Breast epithelium (tissue), 3 donors: Measurements from ENCODE around the gene ZFYVE9.

Source experiments
- POLR2A ChIP-seq: fragments of 450-650 bp; IDR thresholded peaks from one replicate; pipeline ENCODE4 v1.6.1; 2016; ENCODE audit warnings: antibody characterized with exemption, mild to moderate bottlenecking, moderate library complexity
- TF ChIP-seq, protein P1 (sequence below), 3 donors: fragments of 450-650 bp; IDR thresholded peaks; one replicate each; pipeline ENCODE4 v1.5.1; 2016 to 2017; ENCODE audit warnings: antibody characterized with exemption in 3 of 3, mild to moderate bottlenecking in 3 of 3, moderate library complexity in 3 of 3

DNA sequence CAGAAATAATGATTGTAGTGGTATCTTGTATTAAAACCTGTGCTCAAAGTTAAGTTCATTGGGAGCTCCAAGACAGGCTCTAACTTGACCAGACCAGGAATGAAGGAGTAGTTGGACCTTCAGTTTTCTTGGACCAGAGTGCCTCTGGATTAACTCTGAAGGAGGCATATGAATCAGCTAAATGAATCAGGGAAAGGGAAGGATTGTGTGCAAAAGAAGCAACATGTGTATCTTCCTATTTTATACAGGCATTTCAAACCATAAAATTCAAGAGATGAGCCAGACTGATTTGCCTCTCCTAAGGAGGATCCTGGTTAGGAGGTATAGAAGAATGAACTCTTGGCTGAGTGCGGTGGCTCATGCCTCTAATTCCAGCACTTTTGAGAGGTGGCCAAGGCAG is 152.7 kb downstream of the ZFYVE9 start:
- TF ChIP-seq, protein P1, sequence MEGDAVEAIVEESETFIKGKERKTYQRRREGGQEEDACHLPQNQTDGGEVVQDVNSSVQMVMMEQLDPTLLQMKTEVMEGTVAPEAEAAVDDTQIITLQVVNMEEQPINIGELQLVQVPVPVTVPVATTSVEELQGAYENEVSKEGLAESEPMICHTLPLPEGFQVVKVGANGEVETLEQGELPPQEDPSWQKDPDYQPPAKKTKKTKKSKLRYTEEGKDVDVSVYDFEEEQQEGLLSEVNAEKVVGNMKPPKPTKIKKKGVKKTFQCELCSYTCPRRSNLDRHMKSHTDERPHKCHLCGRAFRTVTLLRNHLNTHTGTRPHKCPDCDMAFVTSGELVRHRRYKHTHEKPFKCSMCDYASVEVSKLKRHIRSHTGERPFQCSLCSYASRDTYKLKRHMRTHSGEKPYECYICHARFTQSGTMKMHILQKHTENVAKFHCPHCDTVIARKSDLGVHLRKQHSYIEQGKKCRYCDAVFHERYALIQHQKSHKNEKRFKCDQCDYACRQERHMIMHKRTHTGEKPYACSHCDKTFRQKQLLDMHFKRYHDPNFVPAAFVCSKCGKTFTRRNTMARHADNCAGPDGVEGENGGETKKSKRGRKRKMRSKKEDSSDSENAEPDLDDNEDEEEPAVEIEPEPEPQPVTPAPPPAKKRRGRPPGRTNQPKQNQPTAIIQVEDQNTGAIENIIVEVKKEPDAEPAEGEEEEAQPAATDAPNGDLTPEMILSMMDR (IDR thresholded peaks at IDR 0.05), result no peak
- TF ChIP-seq POLR2A, result no peak
